ENCODE data around the gene CALB2. TPM values are rescaled to one million over a fixed set of nuclear protein-coding genes. Genes with fewer than 3 reads are reported as not detected.

The CALB2 gene
- total RNA-seq, 1 experiment from 2014 or later, result 0.85 TPM

DNA sequence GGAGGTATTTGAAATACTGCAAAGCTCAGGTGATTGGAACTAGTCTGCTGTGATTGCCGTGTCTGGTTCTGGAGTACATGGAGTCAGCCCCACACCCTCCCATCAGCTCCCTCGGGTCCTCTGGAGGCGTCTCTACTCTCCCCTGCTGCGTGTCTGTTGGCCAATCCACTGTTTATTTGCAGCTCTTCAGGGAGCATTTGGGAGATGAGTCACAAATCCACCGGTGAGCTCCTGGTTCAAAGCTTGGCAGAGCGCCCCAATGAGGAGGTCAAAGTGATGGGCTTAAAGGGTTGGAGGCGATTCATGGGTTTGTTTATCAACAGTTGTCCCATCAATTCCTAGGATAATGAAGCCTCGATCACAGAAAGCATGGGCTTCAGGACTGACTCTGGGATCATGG lies 14.6 kb downstream of the CALB2 start:
- Histone ChIP-seq H3K4me2 (ENCODE audit: insufficient read depth, insufficient read length, low read length) (no peak overlapping the region), H2BK120ac (ENCODE audit: low read depth, low read length, poor library complexity, severe bottlenecking) (no peak overlapping the region), H3K9ac (ENCODE audit: extremely low read depth, insufficient read length, low read length) (no peak overlapping the region), H3K14ac (ENCODE audit: insufficient read depth, low read length) (no peak overlapping the region), H4K5ac (ENCODE audit: insufficient read length, low read depth, low read length) (no peak overlapping the region), H2BK5ac (ENCODE audit: insufficient read length, low read length) (no peak overlapping the region), H2BK15ac (ENCODE audit: low read depth, low read length) (no peak overlapping the region), H4K20me1 (ENCODE audit: control insufficient read depth, insufficient read depth, insufficient read length) (no peaks in the 10 kb centered on the region), H3K18ac (ENCODE audit: insufficient read length, low read depth, low read length) (no peak overlapping the region), H3K27ac (ENCODE audit: insufficient read length, low read depth, low read length) (no peak overlapping the region), H3T11ph (ENCODE audit: low read length) (no peak overlapping the region), H3K79me2 (ENCODE audit: insufficient read depth, low read length) (no peaks in the 10 kb centered on the region), H3K27me3 (ENCODE audit: insufficient read depth, low read length) (no peaks in the 10 kb centered on the region), H2AK5ac (ENCODE audit: insufficient read length, low read length) (no peak overlapping the region), H2AFZ (ENCODE audit: low read length) (no peak overlapping the region), H3K23me2 (ENCODE audit: insufficient read length, low read depth, low read length, poor library complexity, severe bottlenecking) (no peaks in the 10 kb centered on the region), H3K56ac (ENCODE audit: insufficient read length, low read depth, low read length) (no peak overlapping the region), H3K4ac (ENCODE audit: low read depth, low read length) (no peak overlapping the region), H4K91ac (ENCODE audit: insufficient read length, low read depth, low read length) (no peak overlapping the region), H2BK20ac (ENCODE audit: low read depth, low read length, poor library complexity, severe bottlenecking) (no peak overlapping the region), H3K9me3 (ENCODE audit: control insufficient read depth, low read depth, low read length) (no peaks in the 10 kb centered on the region), H4K8ac (replicated peaks; ENCODE audit: insufficient read length, low read depth, low read length) (no peak overlapping the region), H3K79me1 (ENCODE audit: insufficient read depth, low read depth, low read length, poor library complexity, severe bottlenecking) (no peaks in the 10 kb centered on the region), H3K4me1 (ENCODE audit: insufficient read depth, low read length) (no peaks in the 10 kb centered on the region), H3K23ac (ENCODE audit: insufficient read length, low read depth, low read length) (no peak overlapping the region), H2BK12ac (ENCODE audit: insufficient read length, low read depth, low read length) (no peak overlapping the region)
- DNase-seq, result no peak
- WGBS (ENCODE audit: extremely low coverage, insufficient read length, low lambda C conversion rate), result no CpG with 5 or more reads among the region's 8 CpGs
- peaks cover 1% of the 10 kb centered on the region for H3K27me3 Mint-ChIP-seq (ENCODE audit: low read depth)
- peaks cover 0 to 3% of the 10 kb centered on the region in 2 experiments; a peak in 1 of 5 replicates for H3K9me3 Mint-ChIP-seq
- no peaks in the 10 kb centered on the region for H3K36me3 Mint-ChIP-seq (ENCODE audit: insufficient read depth in 1 of 3, low read depth in 3 of 3)
- no peak overlapping the region for H3K4me3 Mint-ChIP-seq
- H3K4me1 Mint-ChIP-seq, result no peaks in the 10 kb centered on the region
- TF ChIP-seq, protein P1, sequence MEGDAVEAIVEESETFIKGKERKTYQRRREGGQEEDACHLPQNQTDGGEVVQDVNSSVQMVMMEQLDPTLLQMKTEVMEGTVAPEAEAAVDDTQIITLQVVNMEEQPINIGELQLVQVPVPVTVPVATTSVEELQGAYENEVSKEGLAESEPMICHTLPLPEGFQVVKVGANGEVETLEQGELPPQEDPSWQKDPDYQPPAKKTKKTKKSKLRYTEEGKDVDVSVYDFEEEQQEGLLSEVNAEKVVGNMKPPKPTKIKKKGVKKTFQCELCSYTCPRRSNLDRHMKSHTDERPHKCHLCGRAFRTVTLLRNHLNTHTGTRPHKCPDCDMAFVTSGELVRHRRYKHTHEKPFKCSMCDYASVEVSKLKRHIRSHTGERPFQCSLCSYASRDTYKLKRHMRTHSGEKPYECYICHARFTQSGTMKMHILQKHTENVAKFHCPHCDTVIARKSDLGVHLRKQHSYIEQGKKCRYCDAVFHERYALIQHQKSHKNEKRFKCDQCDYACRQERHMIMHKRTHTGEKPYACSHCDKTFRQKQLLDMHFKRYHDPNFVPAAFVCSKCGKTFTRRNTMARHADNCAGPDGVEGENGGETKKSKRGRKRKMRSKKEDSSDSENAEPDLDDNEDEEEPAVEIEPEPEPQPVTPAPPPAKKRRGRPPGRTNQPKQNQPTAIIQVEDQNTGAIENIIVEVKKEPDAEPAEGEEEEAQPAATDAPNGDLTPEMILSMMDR (conservative IDR thresholded peaks at IDR 0.05), result no peak
- no peak overlapping the region for H3K27ac Mint-ChIP-seq
